Mucosa of descending colon (tissue), 3 donors: ENCODE results near the gene ZDHHC19. TPM values are rescaled to one million over a fixed set of nuclear protein-coding genes. Genes with fewer than 3 reads are reported as not detected.
A peak's percentile ranks its signal among the peaks of the same experiment; 100 is the strongest.

Experiments
- ATAC-seq: fragments of 200-7000 bp; cut with Tn5 transposase; one replicate; pipeline ENCODE4 v1.9.1; 2020; ENCODE audit warnings: mild to moderate bottlenecking, moderate library complexity
- DNase-seq, 3 donors: peaks; one replicate each; pipeline ENCODE4 v3.0.0-alpha.2; 2020
- H3K36me3 ChIP-seq: fragments of 200-600 bp; one replicate; pipeline ENCODE4 v1.8.0; 2021; ENCODE audit warnings: low read depth, mild to moderate bottlenecking
- H3K4me1 ChIP-seq: fragments of 200-600 bp; one replicate; pipeline ENCODE4 v1.8.0; 2021; ENCODE audit warnings: low read depth, mild to moderate bottlenecking
- H3K4me3 ChIP-seq: fragments of 200-600 bp; one replicate; pipeline ENCODE4 v1.8.0; 2021; ENCODE audit warnings: mild to moderate bottlenecking
- H3K9me3 ChIP-seq: fragments of 200-600 bp; one replicate; pipeline ENCODE4 v1.8.0; 2021; ENCODE audit warnings: mild to moderate bottlenecking
- intact Hi-C, 2 donors: fragments of 100-400 bp; cut with DNase I in 1 of 2; cut with micrococcal nuclease in 1 of 2; formaldehyde crosslinking; loops; one replicate each; pipeline versions ENCODE4 v1.11.0 to v1.11.1; 2022; cut with DNase I, micrococcal nuclease
- total RNA-seq, 3 donors: library from RNA; stranded (reverse); fragmentation: NEBNext Ultra II Directional in 2 of 3; extraction: Animal tissue kit (Norgen Biotek cat#: 25700) in 2 of 3; gene quantifications; one replicate each; pipeline versions ENCODE4 v1.2.1 to v1.2.4, GENCODE V29; 2021 to 2023
- TF ChIP-seq, protein P1 (sequence below): fragments of 200-600 bp; IDR thresholded peaks from one replicate; pipeline ENCODE4 v1.8.0; 2022; ENCODE audit warnings: antibody characterized with exemption, mild to moderate bottlenecking
- donor health status: DM: no; HTN: no; CAD: no; lungs with moderate emphysema.
- donor health status: DM: no; HTN: no; CAD: no.
- donor health status: DM: no; HTN: yes; CAD: no.

Gene ZDHHC19
- total RNA-seq, 3 donors from 2014 or later: not detected

GRCh38 chr3:196202516-196202970 lies 8.7 kb downstream of the ZDHHC19 start:
- Histone ChIP-seq H3K9me3 (no peaks in the 10 kb centered on the region), H3K4me1 (no peaks in the 10 kb centered on the region), H3K36me3 (no peaks in the 10 kb centered on the region), H3K4me3 (no peak overlapping the region)
- TF ChIP-seq, protein P1, sequence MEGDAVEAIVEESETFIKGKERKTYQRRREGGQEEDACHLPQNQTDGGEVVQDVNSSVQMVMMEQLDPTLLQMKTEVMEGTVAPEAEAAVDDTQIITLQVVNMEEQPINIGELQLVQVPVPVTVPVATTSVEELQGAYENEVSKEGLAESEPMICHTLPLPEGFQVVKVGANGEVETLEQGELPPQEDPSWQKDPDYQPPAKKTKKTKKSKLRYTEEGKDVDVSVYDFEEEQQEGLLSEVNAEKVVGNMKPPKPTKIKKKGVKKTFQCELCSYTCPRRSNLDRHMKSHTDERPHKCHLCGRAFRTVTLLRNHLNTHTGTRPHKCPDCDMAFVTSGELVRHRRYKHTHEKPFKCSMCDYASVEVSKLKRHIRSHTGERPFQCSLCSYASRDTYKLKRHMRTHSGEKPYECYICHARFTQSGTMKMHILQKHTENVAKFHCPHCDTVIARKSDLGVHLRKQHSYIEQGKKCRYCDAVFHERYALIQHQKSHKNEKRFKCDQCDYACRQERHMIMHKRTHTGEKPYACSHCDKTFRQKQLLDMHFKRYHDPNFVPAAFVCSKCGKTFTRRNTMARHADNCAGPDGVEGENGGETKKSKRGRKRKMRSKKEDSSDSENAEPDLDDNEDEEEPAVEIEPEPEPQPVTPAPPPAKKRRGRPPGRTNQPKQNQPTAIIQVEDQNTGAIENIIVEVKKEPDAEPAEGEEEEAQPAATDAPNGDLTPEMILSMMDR: no peak
- peak; percentile 64 for ATAC-seq
- intact Hi-C loops: no loop called here
- DNase-seq: peak in 2 of 3 donors; percentile 33 to 70

DNA sequence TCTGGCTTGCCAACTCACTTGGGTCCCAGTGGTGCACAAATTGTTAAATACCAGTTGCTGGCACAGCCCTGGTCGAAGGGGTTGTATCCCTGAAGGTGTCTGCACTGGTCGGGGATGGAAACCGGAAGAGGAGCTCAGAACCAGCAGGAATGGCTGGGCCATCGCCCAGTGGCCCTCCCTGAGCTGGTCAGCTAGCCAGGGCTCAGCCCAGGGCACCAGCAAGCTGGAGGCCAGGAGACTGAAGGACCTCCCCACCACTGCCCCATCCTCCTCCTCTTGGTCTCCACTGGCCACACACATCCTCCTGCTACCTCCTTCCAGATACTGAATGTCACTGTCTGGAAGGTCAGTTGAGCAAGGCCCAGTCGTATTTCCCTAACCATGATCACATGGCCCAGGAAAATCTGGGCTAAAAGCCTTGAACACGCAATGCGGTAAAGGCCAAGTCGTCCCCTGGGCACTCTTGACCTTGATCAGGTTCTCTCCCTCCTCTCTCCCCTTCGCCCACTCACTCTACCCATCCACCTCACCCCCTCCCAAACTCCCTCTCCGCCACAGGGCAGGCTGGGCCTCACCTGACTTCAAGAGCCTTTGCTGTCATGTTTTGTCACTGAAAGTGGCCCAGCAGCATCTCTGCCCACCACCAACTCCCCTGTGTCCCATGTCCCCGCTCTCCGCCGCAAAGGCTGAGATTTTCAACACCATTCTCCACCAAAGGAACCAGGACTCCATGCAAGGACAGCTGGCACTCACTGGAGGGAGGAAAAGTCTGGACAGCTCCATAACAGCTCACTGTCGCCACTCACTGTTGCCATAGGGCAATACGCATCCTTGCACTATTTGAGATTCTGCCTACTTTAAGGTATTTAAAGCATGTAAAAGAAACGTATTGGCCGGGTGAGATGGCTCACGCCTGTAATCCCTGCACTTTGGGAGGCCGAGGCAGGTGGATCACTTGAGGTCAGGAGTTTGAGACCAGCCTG lies 12.1 kb downstream of the ZDHHC19 start:
- Histone ChIP-seq H3K36me3 (no peaks in the 10 kb centered on the region), H3K4me1 (peaks cover 6% of the 10 kb centered on the region), H3K9me3 (no peaks in the 10 kb centered on the region), H3K4me3 (no peak overlapping the region)
- TF ChIP-seq, protein P1: no peak
- ATAC-seq (peak; percentile 19), DNase-seq (peak in 1 of 3 donors; percentile 44)
- intact Hi-C loops: loop anchor here (5.0 kb wide), 1 partner anchor 127 kb away; no protein-coding TSS in a partner anchor

GRCh38 chr3:196198081-196198675 lies 13.0 kb downstream of the ZDHHC19 start:
- H3K4me1 ChIP-seq: peaks cover 14% of the 10 kb centered on the region
- no peak overlapping the region for H3K4me3 ChIP-seq
- no peaks in the 10 kb centered on the region for H3K36me3 ChIP-seq
- DNase-seq (peak in 1 of 3 donors; percentile 56), ATAC-seq (no peak)
- intact Hi-C loops: loop anchor here (5.0 kb wide), 1 partner anchor 126 kb away; no protein-coding TSS in a partner anchor
- TF ChIP-seq, protein P1: no peak
- H3K9me3 ChIP-seq: no peaks in the 10 kb centered on the region

- ATAC-seq (no peak), DNase-seq (peak in 1 of 3 donors; percentile 54)
- intact Hi-C loops: loop anchor here (5.0 kb wide), 1 partner anchor 125 kb away; no protein-coding TSS in a partner anchor
- Histone ChIP-seq H3K4me1 (peaks cover 20% of the 10 kb centered on the region), H3K9me3 (no peaks in the 10 kb centered on the region), H3K4me3 (no peak overlapping the region), H3K36me3 (no peaks in the 10 kb centered on the region)
- TF ChIP-seq, protein P1: no peak
These were observed 13.7 kb downstream of the ZDHHC19 start for GRCh38 chr3:196197524-196197923.

GRCh38 chr3:196195664-196196265 lies 15.4 kb downstream of the ZDHHC19 start:
- ATAC-seq (no peak), DNase-seq (peak in 1 of 3 donors; percentile 58)
- Histone ChIP-seq H3K9me3 (no peaks in the 10 kb centered on the region), H3K36me3 (no peaks in the 10 kb centered on the region), H3K4me3 (no peak overlapping the region), H3K4me1 (peaks cover 30% of the 10 kb centered on the region)
- TF ChIP-seq, protein P1: no peak
- intact Hi-C loops: loop anchor here (5.0 kb wide), 1 partner anchor 123 kb away; no protein-coding TSS in a partner anchor
